HG03066 (cell line): ENCODE measurements around the gene ZNF165.
"Not testable (repeated sequence)": the region's sequence is repeated elsewhere in the genome, so short reads cannot be mapped to it uniquely, and the experiment has no call there.

Experiments
- ATAC-seq: cut with Tn5 transposase; IDR thresholded peaks from one replicate; pipeline ENCODE4 v1.9.1; 2021; ENCODE audit warnings: low read depth; ENCODE audit not compliant: unreplicated experiment

Gene ZNF165

DNA sequence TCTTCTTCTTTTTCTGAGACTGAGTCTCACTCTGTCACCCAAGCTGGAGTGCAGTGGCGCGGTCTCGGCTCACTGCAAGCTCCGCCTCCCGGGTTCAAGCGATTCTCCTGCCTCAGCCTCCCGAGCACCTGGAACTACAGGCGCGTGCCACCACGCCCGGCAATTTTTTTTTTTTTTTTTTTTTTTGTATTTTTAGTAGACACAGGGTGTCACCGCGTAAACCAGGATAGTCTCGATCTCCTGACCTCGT is at the start of gene ZNF165:
Gene ZNF165, plus strand, starts transcription at position 188 of the 250 bp plus-strand sequence. CDS start 4,913 bp downstream, outside the sequence.
- peak; percentile 18 for ATAC-seq

- no peak for ATAC-seq
Observed at GRCh38 chr6:28053584-28053983, 26.8 kb upstream of the ZNF165 start.

DNA sequence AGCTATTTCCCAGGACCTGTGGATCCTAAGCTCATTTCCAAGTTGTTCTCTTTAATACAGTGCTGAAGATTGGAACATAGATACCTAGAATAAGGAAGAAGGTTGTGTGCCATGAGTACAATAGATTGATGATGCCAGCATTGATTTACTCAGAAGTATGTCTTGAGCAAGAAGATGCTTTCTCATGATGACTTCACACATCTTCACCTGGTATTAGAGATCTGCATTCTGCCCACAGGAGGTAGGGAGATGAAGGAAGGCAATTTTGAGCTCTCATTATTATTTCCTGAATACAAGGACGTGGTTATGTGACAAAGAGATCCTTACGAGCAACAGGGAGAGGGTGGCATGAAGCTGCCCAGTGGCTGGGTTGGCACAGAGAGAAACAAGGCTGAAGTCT is 20.0 kb upstream of the ZNF165 start:
- ATAC-seq: no peak

- no peak for ATAC-seq
Observed at GRCh38 chr6:28064272-28064671, 16.1 kb upstream of the ZNF165 start.

- no peak for ATAC-seq
Observed at GRCh38 chr6:28068067-28068466, 12.3 kb upstream of the ZNF165 start.

DNA sequence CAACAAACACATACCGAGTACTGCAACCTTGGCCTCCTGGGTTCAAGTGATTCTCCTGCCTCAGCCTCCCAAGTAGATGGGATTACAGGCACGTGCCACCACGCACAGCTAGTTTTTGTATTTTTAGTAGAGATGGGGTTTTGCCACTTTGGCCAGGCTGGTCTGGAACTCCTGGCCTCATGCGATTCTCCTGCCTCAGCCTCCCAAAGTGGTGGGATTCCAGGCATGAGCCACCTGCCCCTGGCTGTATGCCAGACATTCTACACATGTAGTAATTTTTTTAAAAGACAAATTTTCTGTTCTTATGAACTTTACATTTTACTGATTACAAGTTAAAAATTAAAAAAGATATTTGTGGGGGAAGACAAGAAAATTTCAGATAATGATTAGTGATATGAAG is 9.4 kb upstream of the ZNF165 start:
- ATAC-seq: not testable (repeated sequence)

DNA sequence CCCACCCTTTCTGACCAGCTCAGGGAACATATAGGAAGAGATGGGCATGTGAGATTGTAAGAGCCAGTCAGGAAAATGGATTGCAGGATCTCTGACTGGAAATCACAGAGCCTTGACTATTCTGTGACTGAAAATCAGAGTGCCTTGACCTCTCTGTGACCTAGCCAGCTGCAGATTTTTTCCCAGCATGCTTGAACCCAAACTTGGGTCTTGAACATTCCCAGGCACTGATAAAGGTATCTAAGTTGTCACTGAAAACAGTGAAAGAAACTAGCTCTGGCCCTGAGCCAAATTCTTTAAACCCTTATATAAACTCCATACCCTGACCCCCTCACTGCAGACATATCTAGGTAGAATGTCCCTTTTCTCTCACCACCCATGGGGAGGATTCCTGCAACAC is 2.3 kb upstream of the ZNF165 start:
- ATAC-seq: no peak

DNA sequence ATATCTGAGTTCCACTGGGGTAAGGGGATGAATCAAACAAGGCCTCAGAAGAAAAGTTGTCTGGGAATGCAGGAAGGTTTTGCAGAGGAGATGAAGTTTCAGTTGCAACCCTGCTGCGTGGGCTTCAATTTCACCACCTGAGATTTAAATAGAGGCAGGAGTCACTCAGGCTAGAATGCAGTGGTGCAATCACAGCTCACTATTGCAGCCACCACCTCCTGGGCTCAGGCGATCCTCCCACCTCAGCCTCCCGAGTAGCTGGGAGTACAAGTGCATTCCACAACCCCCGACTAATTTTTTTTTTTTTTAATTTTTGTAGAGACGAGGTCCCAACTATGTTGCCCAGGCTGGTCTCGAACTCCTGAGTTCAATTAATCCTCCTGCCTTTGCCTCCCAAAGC is 1.5 kb upstream of the ZNF165 start:
- no peak for ATAC-seq

GRCh38 chr6:28080631-28081485 is 490 bp downstream of the ZNF165 start:
- ATAC-seq: peak; percentile 72

GRCh38 chr6:28081486-28081751 is 1.1 kb downstream of the ZNF165 start:
- ATAC-seq: no peak

GRCh38 chr6:28082939-28083338 is 2.6 kb downstream of the ZNF165 start:
- no peak for ATAC-seq

DNA sequence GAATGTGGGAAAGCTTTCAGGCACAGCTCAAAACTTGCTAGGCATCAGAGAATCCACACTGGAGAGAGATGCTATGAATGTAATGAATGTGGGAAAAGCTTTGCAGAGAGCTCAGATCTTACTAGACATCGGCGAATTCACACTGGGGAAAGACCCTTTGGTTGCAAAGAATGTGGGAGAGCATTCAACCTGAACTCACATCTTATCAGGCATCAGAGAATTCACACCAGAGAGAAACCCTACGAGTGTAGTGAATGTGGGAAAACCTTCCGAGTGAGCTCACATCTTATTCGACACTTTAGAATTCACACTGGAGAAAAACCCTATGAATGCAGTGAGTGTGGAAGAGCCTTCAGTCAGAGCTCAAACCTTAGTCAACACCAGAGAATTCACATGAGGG is 8.7 kb downstream of the ZNF165 start:
- ATAC-seq: no peak

GRCh38 chr6:28090917-28091586 is 10.7 kb downstream of the ZNF165 start:
- no peak for ATAC-seq

- not testable (repeated sequence) for ATAC-seq
Observed at GRCh38 chr6:28102222-28102621, 21.9 kb downstream of the ZNF165 start.

DNA sequence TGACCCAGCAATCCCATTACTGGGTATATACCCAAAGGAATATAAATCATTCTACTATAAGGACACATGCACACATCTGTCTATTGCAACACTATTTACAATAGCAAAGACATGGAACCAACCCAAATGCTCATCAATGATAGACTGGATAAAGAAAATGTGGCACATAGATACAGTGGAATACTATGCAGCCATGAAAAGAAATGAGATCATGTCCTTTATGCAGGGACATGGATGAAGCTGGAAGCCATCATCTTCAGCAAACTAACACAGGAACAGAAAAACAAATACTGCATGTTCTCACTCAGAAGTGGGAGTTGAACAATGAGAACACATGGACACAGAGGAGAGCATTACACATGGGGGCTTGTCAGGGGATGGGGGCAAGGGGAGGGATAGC is 22.3 kb downstream of the ZNF165 start:
- ATAC-seq: not testable (repeated sequence)

- ATAC-seq: peak; percentile 98
Observed at GRCh38 chr6:28104392-28105244, 24.2 kb downstream of the ZNF165 start.

DNA sequence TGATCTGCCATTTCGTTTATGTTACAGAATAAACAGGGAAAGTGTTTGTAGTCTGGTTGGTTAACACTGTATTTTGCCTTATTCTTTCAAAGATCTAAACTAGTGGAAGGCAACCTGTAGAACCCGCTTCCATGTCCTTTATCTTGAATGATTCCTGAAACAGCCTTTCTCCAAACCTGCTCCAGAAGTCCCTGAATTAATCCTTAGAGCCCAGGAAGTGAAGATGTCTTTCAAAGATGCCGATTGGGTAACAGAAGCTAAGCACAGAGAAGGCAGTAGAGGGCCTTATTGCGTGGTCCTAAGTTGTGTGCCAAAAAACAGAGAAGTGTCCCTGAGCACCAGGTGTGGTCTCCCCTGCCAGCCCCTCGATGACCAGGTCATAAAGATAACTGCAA is 24.9 kb downstream of the ZNF165 start:
- no peak for ATAC-seq

GRCh38 chr6:28107506-28107905 is 27.1 kb downstream of the ZNF165 start:
- no peak for ATAC-seq

- ATAC-seq: no peak
Observed at GRCh38 chr6:28111964-28112363, 31.6 kb downstream of the ZNF165 start.

DNA sequence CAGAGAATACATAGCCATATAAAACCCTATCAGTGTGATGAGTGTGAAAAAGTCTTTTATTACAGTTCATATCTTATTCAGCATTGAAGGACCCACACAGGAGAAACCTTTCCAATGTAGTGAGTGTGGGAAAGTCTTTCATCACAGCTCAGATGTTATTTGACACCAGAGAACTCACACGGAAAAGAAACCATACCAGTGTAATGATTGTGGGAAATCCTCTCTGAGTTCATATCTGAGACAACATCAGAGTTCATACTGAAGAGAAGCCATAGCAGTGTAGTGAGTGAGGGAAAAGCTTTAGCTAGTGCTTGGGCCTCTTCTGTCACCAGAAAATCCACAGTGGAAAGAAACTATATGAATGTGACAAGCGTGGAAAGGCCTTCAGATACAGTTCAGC is 35.4 kb downstream of the ZNF165 start:
- ATAC-seq: no peak

DNA sequence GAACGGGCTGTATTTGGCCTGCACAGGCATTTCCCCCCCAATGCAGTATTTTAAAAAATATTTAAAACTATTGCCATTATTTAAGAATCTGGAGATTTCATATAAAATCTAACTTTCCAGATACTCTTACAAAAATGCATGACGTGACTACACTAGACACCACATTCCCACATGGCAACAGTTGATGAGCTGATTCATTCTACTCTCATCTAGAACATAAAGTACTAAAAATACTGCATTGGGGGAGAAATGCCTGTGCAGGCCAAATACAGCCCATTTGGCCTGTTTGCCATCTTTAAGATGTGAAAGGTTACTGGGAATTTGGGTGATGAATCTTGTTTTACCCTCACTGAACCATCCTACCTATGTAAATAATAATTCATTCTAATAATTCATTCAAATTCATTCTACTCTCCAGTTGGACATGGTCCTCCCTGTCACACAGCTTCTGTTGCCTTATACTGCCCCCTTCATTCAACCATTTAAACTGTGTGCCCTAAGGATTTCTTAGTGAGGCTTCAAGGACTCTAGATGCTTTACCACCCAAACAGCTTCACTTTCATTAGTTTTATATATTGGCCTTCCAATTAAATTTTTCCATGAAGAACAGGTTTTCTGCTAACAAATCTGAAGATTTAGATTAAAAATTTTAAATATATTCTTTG is 37.1 kb downstream of the ZNF165 start:
- no peak for ATAC-seq
